MM.1S (cell line): ENCODE results near the gene CAMK2G.

Experiments used
- DNase-seq: peaks from one replicate; pipeline ENCODE4 v3.0.0-alpha.2; 2015
- H2AFZ ChIP-seq: fragments of 300-600 bp; sonication (generic); 2 replicates; pipeline ENCODE4 v1.6.0; 2016; ENCODE audit warnings: antibody characterized with exemption, low read length
- H3F3A ChIP-seq: fragments of 300-600 bp; sonication (generic); 2 replicates; pipeline ENCODE4 v1.6.1; 2016; ENCODE audit warnings: mild to moderate bottlenecking, antibody characterized with exemption, low read length, moderate library complexity, mixed read lengths; ENCODE audit not compliant: insufficient read depth
- H3K27ac ChIP-seq: fragments of 300-600 bp; sonication (generic); 2 replicates; pipeline ENCODE4 v1.5.1; 2016; ENCODE audit warnings: mild to moderate bottlenecking, low read length
- H3K27me3 ChIP-seq: fragments of 300-600 bp; sonication (generic); replicated peaks from 2 replicates; pipeline ENCODE4 v1.6.0; 2016; ENCODE audit warnings: low read length; ENCODE audit not compliant: insufficient read depth
- H3K36me3 ChIP-seq: fragments of 300-600 bp; sonication (generic); replicated peaks from 2 replicates; pipeline ENCODE4 v1.6.1; 2016; ENCODE audit warnings: mild to moderate bottlenecking, low read length, mixed read lengths; ENCODE audit not compliant: insufficient read depth
- H3K4me1 ChIP-seq: fragments of 300-600 bp; sonication (generic); 2 replicates; pipeline ENCODE4 v1.6.1; 2016; ENCODE audit warnings: low read length, mixed read lengths
- H3K4me2 ChIP-seq: fragments of 300-600 bp; sonication (generic); 2 replicates; pipeline ENCODE4 v1.6.0; 2016; ENCODE audit warnings: low read depth, low read length
- H3K4me3 ChIP-seq: fragments of 300-600 bp; sonication (generic); 2 replicates; pipeline ENCODE4 v1.5.1; 2016; ENCODE audit warnings: low read length, mixed read lengths
- H3K79me2 ChIP-seq: fragments of 300-600 bp; sonication (generic); 2 replicates; pipeline ENCODE4 v1.6.1; 2016; ENCODE audit warnings: mixed run types, low read length, mixed read lengths
- H3K9ac ChIP-seq: fragments of 300-600 bp; sonication (generic); 2 replicates; pipeline ENCODE4 v1.6.1; 2016; ENCODE audit warnings: low read length, mixed read lengths
- H3K9me2 ChIP-seq: fragments of 300-600 bp; sonication (generic); replicated peaks from 2 replicates; pipeline ENCODE4 v1.6.1; 2016; ENCODE audit warnings: mild to moderate bottlenecking, low read length, mixed read lengths; ENCODE audit not compliant: insufficient read depth
- H3K9me3 ChIP-seq: fragments of 300-600 bp; sonication (generic); replicated peaks from 2 replicates; pipeline ENCODE4 v1.6.1; 2016; ENCODE audit warnings: mild to moderate bottlenecking, low read length, mixed read lengths; ENCODE audit not compliant: insufficient read depth
- H4K20me1 ChIP-seq: fragments of 300-600 bp; sonication (generic); 2 replicates; pipeline ENCODE4 v1.6.1; 2016; ENCODE audit warnings: mild to moderate bottlenecking, low read length, moderate library complexity, mixed read lengths; ENCODE audit not compliant: insufficient read depth
- CTCF ChIP-seq: fragments of 300-600 bp; sonication (generic); IDR thresholded peaks from 2 replicates; pipeline ENCODE4 v1.5.1; 2016; ENCODE audit warnings: antibody characterized with exemption, low read length, mixed read lengths
- EZH2 ChIP-seq: fragments of 300-600 bp; sonication (generic); optimal IDR thresholded peaks from 2 replicates; pipeline ENCODE3; 2017; ENCODE audit warnings: low read depth, mild to moderate bottlenecking, antibody characterized with exemption, low read length, mixed read lengths
- EZH2phosphoT487 ChIP-seq: fragments of 300-600 bp; sonication (generic); IDR thresholded peaks from 2 replicates; pipeline ENCODE4 v1.6.1; 2018; ENCODE audit warnings: antibody characterized with exemption, low read length

CAMK2G gene

DNA sequence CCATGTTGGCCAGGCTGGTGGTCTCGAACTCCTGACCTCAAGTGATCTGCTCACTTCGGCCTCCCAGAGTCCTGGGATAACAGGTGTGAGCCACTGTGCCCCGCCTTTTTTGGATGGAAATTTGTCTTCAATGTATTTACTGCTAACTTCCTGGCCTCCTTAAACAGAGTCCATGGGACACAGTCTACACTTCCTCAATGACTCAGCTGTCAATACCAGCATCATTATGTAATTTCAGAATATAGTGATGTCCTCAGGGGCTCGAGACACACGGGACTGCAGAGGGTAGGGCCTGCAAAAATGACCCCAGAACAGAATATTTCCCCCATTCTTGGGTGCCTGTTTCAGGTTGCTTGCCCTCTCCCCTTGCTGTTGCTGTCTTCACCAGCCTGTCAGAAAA lies 31.1 kb downstream of the CAMK2G start:
- H4K20me1 ChIP-seq: no peaks in the 10 kb centered on the region
- H3K36me3 ChIP-seq: no peaks in the 10 kb centered on the region
- H3K9me2 ChIP-seq: no peaks in the 10 kb centered on the region
- H3K79me2 ChIP-seq: no peaks in the 10 kb centered on the region
- no peak overlapping the region for H3K9ac ChIP-seq
- H3K4me3 ChIP-seq: no peak overlapping the region
- H2AFZ ChIP-seq: no peak overlapping the region
- H3K27ac ChIP-seq: no peak overlapping the region
- H3K9me3 ChIP-seq: no peaks in the 10 kb centered on the region
- no peaks in the 10 kb centered on the region for H3K27me3 ChIP-seq
- no peaks in the 10 kb centered on the region for H3F3A ChIP-seq
- no peak overlapping the region for H3K4me2 ChIP-seq
- DNase-seq: no peak
- H3K4me1 ChIP-seq: no peaks in the 10 kb centered on the region
- TF ChIP-seq CTCF (no peak), EZH2 (no peak), EZH2phosphoT487 (no peak)

DNA sequence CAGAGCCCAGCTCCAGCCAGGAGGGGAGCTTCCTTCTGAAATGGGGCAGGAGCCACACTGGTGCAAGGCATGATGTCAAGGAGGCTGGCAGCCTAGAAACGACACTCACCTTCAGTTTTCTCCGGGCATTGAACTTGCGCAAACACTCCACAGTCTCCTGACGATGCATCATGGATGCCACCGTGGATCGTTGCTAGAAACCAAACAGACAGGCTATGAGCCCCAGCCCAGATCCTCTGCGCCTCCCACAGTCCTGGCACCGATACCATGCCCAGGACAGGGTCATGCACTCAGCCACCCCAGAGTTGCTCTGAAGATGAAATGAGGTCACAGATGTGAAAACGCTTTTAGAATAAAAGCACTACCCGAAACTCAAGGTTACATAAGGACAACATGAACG lies 32.0 kb downstream of the CAMK2G start:
- H3K9ac ChIP-seq: no peak overlapping the region
- H3K36me3 ChIP-seq: no peaks in the 10 kb centered on the region
- H3K79me2 ChIP-seq: no peaks in the 10 kb centered on the region
- H3K4me3 ChIP-seq: no peak overlapping the region
- no peak overlapping the region for H3K27ac ChIP-seq
- H2AFZ ChIP-seq: no peak overlapping the region
- H3F3A ChIP-seq: no peaks in the 10 kb centered on the region
- H3K4me2 ChIP-seq: no peak overlapping the region
- H4K20me1 ChIP-seq: no peaks in the 10 kb centered on the region
- H3K9me3 ChIP-seq: no peaks in the 10 kb centered on the region
- no peak for DNase-seq
- H3K4me1 ChIP-seq: no peaks in the 10 kb centered on the region
- H3K9me2 ChIP-seq: no peaks in the 10 kb centered on the region
- H3K27me3 ChIP-seq: no peaks in the 10 kb centered on the region
- TF ChIP-seq EZH2: no peak
- no peak for TF ChIP-seq EZH2phosphoT487
- no peak for TF ChIP-seq CTCF

GRCh38 chr10:73841526-73842285 lies 32.6 kb downstream of the CAMK2G start:
- Histone ChIP-seq H2AFZ (no peak overlapping the region), H3K27ac (no peak overlapping the region), H3F3A (no peaks in the 10 kb centered on the region), H3K79me2 (no peaks in the 10 kb centered on the region), H3K9me3 (no peaks in the 10 kb centered on the region), H3K9ac (no peak overlapping the region), H3K27me3 (no peaks in the 10 kb centered on the region), H3K9me2 (no peaks in the 10 kb centered on the region), H3K4me1 (no peaks in the 10 kb centered on the region), H3K4me3 (no peak overlapping the region), H3K36me3 (no peaks in the 10 kb centered on the region), H4K20me1 (no peaks in the 10 kb centered on the region), H3K4me2 (no peak overlapping the region)
- DNase-seq: no peak
- TF ChIP-seq EZH2 (no peak), EZH2phosphoT487 (no peak), CTCF (no peak)
